HUDEP-2 (cell line): Measurements from ENCODE around the gene GRID2IP.
A peak's percentile ranks its signal among the peaks of the same experiment; 100 is the strongest.

Source experiments
- DNase-seq, 76 experiments: peaks; one replicate each; lab custom pipeline; 2025; ENCODE audit not compliant: unreplicated experiment in 76 of 76; lab: John Stamatoyannopoulos, UW

The GRID2IP gene

DNA sequence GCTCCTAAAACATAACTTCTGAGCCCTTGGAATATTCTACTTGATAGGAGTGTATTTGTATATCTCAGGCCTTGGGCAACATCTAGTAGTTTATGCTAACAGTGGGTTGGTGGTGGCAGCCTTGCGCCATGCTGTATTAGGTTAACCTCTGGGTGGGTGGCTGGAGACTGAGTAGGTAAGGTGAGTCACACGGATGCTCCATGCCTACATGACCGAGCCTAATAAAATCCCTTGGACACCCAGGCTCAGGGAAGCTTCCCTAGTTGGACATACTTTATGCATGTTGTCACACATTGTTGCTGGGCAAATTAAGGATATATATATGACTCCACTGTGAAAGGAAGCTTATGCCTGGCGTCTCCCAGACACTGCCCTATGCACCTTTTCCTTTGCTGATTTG, 97.5 kb downstream of the GRID2IP start:
- peak in 1 of 76 experiments; percentile 8 for DNase-seq

DNA sequence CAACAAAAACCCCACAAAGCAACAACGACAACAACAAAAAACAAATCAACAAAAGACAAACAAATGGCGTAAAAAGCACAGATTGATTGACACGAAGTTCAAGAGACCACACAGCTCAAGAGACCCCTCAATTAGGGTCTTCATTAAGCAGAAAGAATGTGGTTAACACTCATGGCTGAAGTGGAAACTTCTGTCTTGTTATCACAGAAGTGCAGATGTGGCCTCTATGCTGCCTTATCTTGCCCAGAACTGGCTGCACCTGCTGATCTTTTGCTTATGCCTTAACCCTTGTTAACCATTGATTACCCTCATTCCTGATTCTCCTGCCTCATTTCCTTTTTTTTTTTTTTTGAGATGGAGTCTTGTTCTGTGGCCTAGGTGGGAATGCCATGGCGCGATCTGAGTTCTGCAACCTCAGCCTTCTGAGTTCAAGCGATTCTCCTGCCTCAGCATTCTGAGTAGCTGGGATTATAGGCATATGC, 100.0 kb downstream of the GRID2IP start:
- peak in 74 of 76 experiments; percentile 10 to 91 (median 68) for DNase-seq

GRCh38 chr7:6450591-6450990, 100.7 kb downstream of the GRID2IP start:
- DNase-seq: peak in 1 of 76 experiments; percentile 4

- peak in 1 of 76 experiments; percentile 24 for DNase-seq
These were observed 101.4 kb downstream of the GRID2IP start for GRCh38 chr7:6449884-6450283.

DNA sequence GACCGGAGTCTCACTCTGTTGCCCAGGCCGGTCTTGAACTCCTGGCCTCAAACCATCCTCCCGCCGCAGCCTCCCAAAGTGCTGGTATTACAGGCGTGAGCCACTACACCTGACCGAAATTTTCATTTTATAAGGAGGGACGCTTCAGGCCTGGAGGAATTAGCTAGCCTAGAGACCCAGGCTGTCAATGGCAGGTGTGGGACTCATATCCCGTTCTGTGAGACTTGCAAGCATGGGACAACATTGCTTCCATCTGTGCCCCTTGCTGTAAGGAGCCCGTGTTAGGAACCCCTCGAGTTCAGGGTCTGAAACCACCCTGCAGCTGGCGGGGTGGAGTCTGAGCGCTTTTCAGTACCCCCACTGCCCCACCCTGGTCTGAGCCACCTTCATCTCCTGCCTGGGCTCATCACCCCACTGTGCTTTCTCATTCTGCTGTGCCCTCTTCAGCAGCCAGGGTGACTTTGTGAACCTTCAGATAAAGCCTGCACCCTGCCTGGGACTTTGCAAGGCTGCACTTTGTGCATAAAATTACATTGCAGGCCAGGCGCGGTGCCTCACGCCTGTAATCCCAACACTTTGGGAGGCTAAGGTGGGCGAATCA, 102.2 kb downstream of the GRID2IP start:
- peak in 34 of 76 experiments; percentile 6 to 54 (median 24) for DNase-seq

DNA sequence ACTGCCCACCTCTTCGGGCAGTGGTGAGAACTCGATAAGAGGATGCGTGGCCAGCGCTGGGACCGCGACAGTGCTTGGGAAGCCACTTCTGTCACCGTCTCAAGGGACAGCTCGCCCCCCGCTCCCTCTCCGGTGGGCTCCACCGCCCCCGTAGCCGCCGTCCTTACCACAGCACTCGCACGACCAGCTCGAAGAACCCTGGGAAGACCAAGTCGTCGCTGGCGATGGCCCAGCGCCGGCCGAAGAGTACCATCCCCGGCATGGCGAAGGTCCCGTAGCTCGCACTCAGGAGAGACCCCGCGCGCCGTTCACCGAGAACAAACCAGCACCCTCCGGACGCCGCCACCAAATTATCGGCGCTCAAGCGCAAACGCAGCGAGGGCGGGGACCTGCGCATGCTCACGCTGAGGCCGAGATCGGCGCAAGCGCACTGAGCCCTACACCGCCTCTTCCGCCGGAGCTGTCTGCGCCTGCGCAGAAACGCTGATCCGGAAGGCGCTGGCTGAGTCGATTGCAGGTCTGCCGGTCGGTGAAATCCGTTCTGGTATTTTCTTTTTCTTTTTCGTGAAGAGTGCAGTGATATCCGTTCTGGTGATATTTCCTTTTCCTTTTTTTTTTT, 103.6 kb downstream of the GRID2IP start, which contains the start of gene DAGLB:
DAGLB (minus strand) TSS at position 374 of the 619 bp plus-strand sequence; CDS start at position 262, 112 bp downstream.
- peak in 74 of 76 experiments; percentile 47 to 97 (median 89) for DNase-seq
